ENCODE results near the gene DDB1. TPM values are rescaled to one million over a fixed set of nuclear protein-coding genes. Genes with fewer than 3 reads are reported as not detected.

Gene DDB1
- polyA plus RNA-seq, 1 donor from 2014 or later = 203 TPM

- Histone ChIP-seq H3K27ac (ENCODE audit: low read length) (no peak overlapping the region), H3K9me3 (ENCODE audit: low read length) (no peaks in the 10 kb centered on the region), H4K20me1 (ENCODE audit: insufficient read depth) (no peaks in the 10 kb centered on the region), H3K4me3 (ENCODE audit: low read length) (no peak overlapping the region), H3K27me3 (ENCODE audit: insufficient read depth, low read depth, low read length) (no peaks in the 10 kb centered on the region), H3K4me2 (ENCODE audit: low read length) (no peak overlapping the region), H3K9me2 (ENCODE audit: insufficient read depth, low read length) (no peaks in the 10 kb centered on the region), H3F3A (ENCODE audit: insufficient read depth, low read length, poor library complexity, severe bottlenecking) (no peaks in the 10 kb centered on the region), H3K36me3 (ENCODE audit: insufficient read depth, low read length) (no peaks in the 10 kb centered on the region), H3K9ac (ENCODE audit: low read length) (no peak overlapping the region), H2AFZ (ENCODE audit: low read depth, low read length) (no peak overlapping the region), H3K79me2 (replicated peaks; ENCODE audit: insufficient read depth, low read length) (peaks cover 58% of the 10 kb centered on the region)
- TF ChIP-seq TAF1 (IDR thresholded peaks at IDR 0.05; ENCODE audit: low read depth) = no peak
- TF ChIP-seq, protein P1, sequence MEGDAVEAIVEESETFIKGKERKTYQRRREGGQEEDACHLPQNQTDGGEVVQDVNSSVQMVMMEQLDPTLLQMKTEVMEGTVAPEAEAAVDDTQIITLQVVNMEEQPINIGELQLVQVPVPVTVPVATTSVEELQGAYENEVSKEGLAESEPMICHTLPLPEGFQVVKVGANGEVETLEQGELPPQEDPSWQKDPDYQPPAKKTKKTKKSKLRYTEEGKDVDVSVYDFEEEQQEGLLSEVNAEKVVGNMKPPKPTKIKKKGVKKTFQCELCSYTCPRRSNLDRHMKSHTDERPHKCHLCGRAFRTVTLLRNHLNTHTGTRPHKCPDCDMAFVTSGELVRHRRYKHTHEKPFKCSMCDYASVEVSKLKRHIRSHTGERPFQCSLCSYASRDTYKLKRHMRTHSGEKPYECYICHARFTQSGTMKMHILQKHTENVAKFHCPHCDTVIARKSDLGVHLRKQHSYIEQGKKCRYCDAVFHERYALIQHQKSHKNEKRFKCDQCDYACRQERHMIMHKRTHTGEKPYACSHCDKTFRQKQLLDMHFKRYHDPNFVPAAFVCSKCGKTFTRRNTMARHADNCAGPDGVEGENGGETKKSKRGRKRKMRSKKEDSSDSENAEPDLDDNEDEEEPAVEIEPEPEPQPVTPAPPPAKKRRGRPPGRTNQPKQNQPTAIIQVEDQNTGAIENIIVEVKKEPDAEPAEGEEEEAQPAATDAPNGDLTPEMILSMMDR (IDR thresholded peaks at IDR 0.05; ENCODE audit: poor library complexity, severe bottlenecking) = no peak
- TF ChIP-seq MXI1 (conservative IDR thresholded peaks at IDR 0.05; ENCODE audit: poor library complexity, severe bottlenecking) = no peak
- no peak for TF ChIP-seq EZH2 (IDR thresholded peaks at IDR 0.05; ENCODE audit: borderline replicate concordance, insufficient read depth, low read length, poor library complexity, severe bottlenecking)
- no peak for TF ChIP-seq EP300 (conservative IDR thresholded peaks at IDR 0.05; ENCODE audit: poor library complexity, severe bottlenecking)
- TF ChIP-seq SMC3 (conservative IDR thresholded peaks at IDR 0.05; ENCODE audit: poor library complexity) = no peak
- no peak for TF ChIP-seq POLR2AphosphoS5 (IDR thresholded peaks at IDR 0.05)
- TF ChIP-seq RAD21 (conservative IDR thresholded peaks at IDR 0.05) = no peak
- TF ChIP-seq, protein P2, sequence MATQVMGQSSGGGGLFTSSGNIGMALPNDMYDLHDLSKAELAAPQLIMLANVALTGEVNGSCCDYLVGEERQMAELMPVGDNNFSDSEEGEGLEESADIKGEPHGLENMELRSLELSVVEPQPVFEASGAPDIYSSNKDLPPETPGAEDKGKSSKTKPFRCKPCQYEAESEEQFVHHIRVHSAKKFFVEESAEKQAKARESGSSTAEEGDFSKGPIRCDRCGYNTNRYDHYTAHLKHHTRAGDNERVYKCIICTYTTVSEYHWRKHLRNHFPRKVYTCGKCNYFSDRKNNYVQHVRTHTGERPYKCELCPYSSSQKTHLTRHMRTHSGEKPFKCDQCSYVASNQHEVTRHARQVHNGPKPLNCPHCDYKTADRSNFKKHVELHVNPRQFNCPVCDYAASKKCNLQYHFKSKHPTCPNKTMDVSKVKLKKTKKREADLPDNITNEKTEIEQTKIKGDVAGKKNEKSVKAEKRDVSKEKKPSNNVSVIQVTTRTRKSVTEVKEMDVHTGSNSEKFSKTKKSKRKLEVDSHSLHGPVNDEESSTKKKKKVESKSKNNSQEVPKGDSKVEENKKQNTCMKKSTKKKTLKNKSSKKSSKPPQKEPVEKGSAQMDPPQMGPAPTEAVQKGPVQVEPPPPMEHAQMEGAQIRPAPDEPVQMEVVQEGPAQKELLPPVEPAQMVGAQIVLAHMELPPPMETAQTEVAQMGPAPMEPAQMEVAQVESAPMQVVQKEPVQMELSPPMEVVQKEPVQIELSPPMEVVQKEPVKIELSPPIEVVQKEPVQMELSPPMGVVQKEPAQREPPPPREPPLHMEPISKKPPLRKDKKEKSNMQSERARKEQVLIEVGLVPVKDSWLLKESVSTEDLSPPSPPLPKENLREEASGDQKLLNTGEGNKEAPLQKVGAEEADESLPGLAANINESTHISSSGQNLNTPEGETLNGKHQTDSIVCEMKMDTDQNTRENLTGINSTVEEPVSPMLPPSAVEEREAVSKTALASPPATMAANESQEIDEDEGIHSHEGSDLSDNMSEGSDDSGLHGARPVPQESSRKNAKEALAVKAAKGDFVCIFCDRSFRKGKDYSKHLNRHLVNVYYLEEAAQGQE (IDR thresholded peaks at IDR 0.05; ENCODE audit: borderline replicate concordance) = no peak
Measured at GRCh38 chr11:61328351-61328750, 4.6 kb downstream of the DDB1 start.

- Histone ChIP-seq H3K27me3 (ENCODE audit: insufficient read depth, low read depth, low read length) (no peaks in the 10 kb centered on the region), H3K79me2 (replicated peaks; ENCODE audit: insufficient read depth, low read length) (peaks cover 56% of the 10 kb centered on the region), H3K4me3 (ENCODE audit: low read length) (no peak overlapping the region), H3F3A (ENCODE audit: insufficient read depth, low read length, poor library complexity, severe bottlenecking) (no peaks in the 10 kb centered on the region), H3K4me2 (ENCODE audit: low read length) (no peak overlapping the region), H3K36me3 (ENCODE audit: insufficient read depth, low read length) (peaks cover 2% of the 10 kb centered on the region), H3K9ac (ENCODE audit: low read length) (no peak overlapping the region), H2AFZ (ENCODE audit: low read depth, low read length) (no peak overlapping the region), H3K9me2 (ENCODE audit: insufficient read depth, low read length) (no peaks in the 10 kb centered on the region), H3K9me3 (ENCODE audit: low read length) (no peaks in the 10 kb centered on the region), H3K27ac (ENCODE audit: low read length) (no peak overlapping the region), H4K20me1 (ENCODE audit: insufficient read depth) (no peaks in the 10 kb centered on the region)
- TF ChIP-seq RAD21 (conservative IDR thresholded peaks at IDR 0.05) (no peak), TAF1 (IDR thresholded peaks at IDR 0.05; ENCODE audit: low read depth) (no peak), MXI1 (conservative IDR thresholded peaks at IDR 0.05; ENCODE audit: poor library complexity, severe bottlenecking) (no peak), SMC3 (conservative IDR thresholded peaks at IDR 0.05; ENCODE audit: poor library complexity) (no peak), EZH2 (IDR thresholded peaks at IDR 0.05; ENCODE audit: borderline replicate concordance, insufficient read depth, low read length, poor library complexity, severe bottlenecking) (no peak), POLR2AphosphoS5 (IDR thresholded peaks at IDR 0.05) (no peak), EP300 (conservative IDR thresholded peaks at IDR 0.05; ENCODE audit: poor library complexity, severe bottlenecking) (no peak)
- TF ChIP-seq, protein P1 (IDR thresholded peaks at IDR 0.05; ENCODE audit: poor library complexity, severe bottlenecking) = no peak
- TF ChIP-seq, protein P2 (IDR thresholded peaks at IDR 0.05; ENCODE audit: borderline replicate concordance) = no peak
Measured at GRCh38 chr11:61327669-61328071, 5.2 kb downstream of the DDB1 start.

Measured in neural cell (in vitro differentiated cells).